OCI-LY3 (cell line): ENCODE results near the gene RPS14.
"Not testable (repeated sequence)": the region's sequence is repeated elsewhere in the genome, so short reads cannot be mapped to it uniquely, and the experiment has no call there.

ENCODE experiments used
- H2AFZ ChIP-seq: fragments of 200-600, 300-600 bp; shearing (Covaris generic); 2 replicates; pipeline ENCODE4 v1.6.0; 2014; ENCODE audit warnings: antibody characterized with exemption, low read depth, low read length
- H3K27ac ChIP-seq: fragments of 200-600, 300-600 bp; sonication (generic); 2 replicates; pipeline ENCODE4 v1.5.1; 2014; ENCODE audit warnings: mild to moderate bottlenecking, low read length, moderate library complexity, mixed read lengths
- H3K27me3 ChIP-seq: fragments of 200-600, 300-600 bp; sonication (generic); 2 replicates; pipeline ENCODE4 v1.6.1; 2014; ENCODE audit warnings: low read depth, low read length, mixed read lengths
- H3K36me3 ChIP-seq: fragments of 200-600, 300-600 bp; sonication (generic); replicated peaks from 2 replicates; pipeline ENCODE3; 2014; ENCODE audit warnings: low read depth, low read length, mixed read lengths
- H3K4me1 ChIP-seq: fragments of 300-600, 200-600 bp; sonication (generic); 2 replicates; pipeline ENCODE4 v1.6.1; 2014; ENCODE audit warnings: low read length, mixed read lengths
- H3K4me2 ChIP-seq: fragments of 200-600, 300-600 bp; sonication (generic); 2 replicates; pipeline ENCODE4 v1.6.1; 2014; ENCODE audit warnings: low read length, mixed read lengths
- H3K4me3 ChIP-seq: fragments of 300-600, 200-600 bp; sonication (generic); 2 replicates; pipeline ENCODE4 v1.5.1; 2014; ENCODE audit warnings: antibody characterized with exemption, mild to moderate bottlenecking, low read length, moderate library complexity
- H3K79me2 ChIP-seq: fragments of 300-600, 200-600 bp; shearing (Covaris generic); 2 replicates; pipeline ENCODE4 v1.6.1; 2014; ENCODE audit warnings: mild to moderate bottlenecking, low read length, mixed read lengths
- H3K9ac ChIP-seq: fragments of 300-600, 200-600 bp; shearing (Covaris generic); 2 replicates; pipeline ENCODE4 v1.6.0; 2014; ENCODE audit warnings: mild to moderate bottlenecking, low read length, moderate library complexity
- H3K9me3 ChIP-seq: fragments of 200-600, 300-600 bp; shearing (Covaris generic); 2 replicates; pipeline ENCODE4 v1.6.1; 2014; ENCODE audit warnings: low read length, mixed read lengths; ENCODE audit not compliant: insufficient read depth
- H4K20me1 ChIP-seq: fragments of 200-600, 300-600 bp; sonication (generic); 2 replicates; pipeline ENCODE4 v1.6.1; 2016; ENCODE audit warnings: low read length, mixed read lengths; ENCODE audit not compliant: insufficient read depth
- CTCF ChIP-seq: fragments of 200-600, 300-600 bp; sonication (generic); IDR thresholded peaks from 2 replicates; pipeline ENCODE4 v1.5.1; 2014; ENCODE audit warnings: antibody characterized with exemption, low read length, low read depth
- EZH2phosphoT487 ChIP-seq: fragments of 200-600 bp; shearing (Covaris generic); IDR thresholded peaks from 2 replicates; pipeline ENCODE4 v1.6.1; 2018; ENCODE audit warnings: antibody characterized with exemption, mixed run types, low read depth

The RPS14 gene

DNA sequence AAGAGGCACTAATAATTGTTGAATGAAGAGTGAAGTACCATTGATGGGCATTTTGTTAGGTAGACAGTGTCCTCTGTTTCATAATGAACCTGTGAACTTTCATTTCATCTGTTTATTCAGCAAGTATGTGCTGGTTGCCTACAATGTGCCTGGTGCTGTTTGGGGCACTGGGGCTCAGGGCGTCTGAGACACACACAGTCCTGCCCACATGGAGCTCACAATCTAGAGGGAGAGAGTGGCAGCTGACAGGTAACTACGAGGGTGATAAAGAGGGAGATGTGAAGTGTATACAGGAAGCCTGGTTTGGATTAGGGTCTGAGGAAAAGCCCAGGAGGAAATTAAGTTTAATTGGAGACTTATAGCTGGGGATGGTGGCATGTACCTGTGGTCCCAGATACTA, 29.9 kb upstream of the RPS14 start:
- no peak overlapping the region for H3K4me3 ChIP-seq
- H2AFZ ChIP-seq, result no peak overlapping the region
- no peak overlapping the region for H3K4me2 ChIP-seq
- no peaks in the 10 kb centered on the region for H3K9me3 ChIP-seq
- no peak for TF ChIP-seq EZH2phosphoT487
- TF ChIP-seq CTCF, result no peak
- no peak overlapping the region for H3K9ac ChIP-seq
- no peaks in the 10 kb centered on the region for H3K36me3 ChIP-seq
- H3K4me1 ChIP-seq, result no peaks in the 10 kb centered on the region
- H3K79me2 ChIP-seq, result no peaks in the 10 kb centered on the region
- H3K27ac ChIP-seq, result no peak overlapping the region
- H3K27me3 ChIP-seq, result no peaks in the 10 kb centered on the region
- H4K20me1 ChIP-seq, result no peaks in the 10 kb centered on the region

DNA sequence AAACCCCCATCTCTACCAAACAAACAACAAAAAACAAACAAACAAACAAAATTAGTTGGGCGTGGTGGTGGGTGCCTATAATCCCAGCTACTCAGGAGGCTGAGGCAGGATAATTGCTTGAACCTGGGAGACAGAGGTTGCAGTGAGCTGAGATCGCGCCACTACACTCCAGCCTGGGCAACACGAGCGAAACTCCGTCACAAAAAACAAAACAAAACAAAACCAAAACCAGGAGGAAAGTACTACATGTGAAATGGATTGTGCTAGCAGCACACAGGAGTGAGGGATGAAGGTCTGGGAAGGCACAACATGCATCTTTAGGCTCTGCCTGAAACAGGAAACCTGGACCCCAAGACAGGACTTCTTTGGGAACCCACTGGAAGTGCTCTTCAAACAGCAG, 27.0 kb upstream of the RPS14 start:
- H3K27ac ChIP-seq, H3K9ac ChIP-seq, H3K9me3 ChIP-seq, H3K27me3 ChIP-seq, H3K4me3 ChIP-seq, H3K79me2 ChIP-seq, H2AFZ ChIP-seq, H4K20me1 ChIP-seq, H3K36me3 ChIP-seq, H3K4me1 ChIP-seq, H3K4me2 ChIP-seq: not testable (repeated sequence)

- no peaks in the 10 kb centered on the region for H3K36me3 ChIP-seq
- TF ChIP-seq CTCF, result no peak
- no peak for TF ChIP-seq EZH2phosphoT487
- no peaks in the 10 kb centered on the region for H3K9me3 ChIP-seq
- no peak overlapping the region for H3K27ac ChIP-seq
- H3K4me2 ChIP-seq, result no peak overlapping the region
- H2AFZ ChIP-seq, result no peak overlapping the region
- no peak overlapping the region for H3K9ac ChIP-seq
- H3K4me3 ChIP-seq, result no peak overlapping the region
- H3K4me1 ChIP-seq, result no peaks in the 10 kb centered on the region
- H3K27me3 ChIP-seq, result no peaks in the 10 kb centered on the region
- no peaks in the 10 kb centered on the region for H4K20me1 ChIP-seq
- H3K79me2 ChIP-seq, result no peaks in the 10 kb centered on the region
Measured at GRCh38 chr5:150473673-150474358, 24.3 kb upstream of the RPS14 start.

GRCh38 chr5:150469718-150470469, 20.4 kb upstream of the RPS14 start:
- Histone ChIP-seq H3K79me2 (no peaks in the 10 kb centered on the region), H3K27me3 (no peaks in the 10 kb centered on the region), H4K20me1 (no peaks in the 10 kb centered on the region), H3K9ac (no peak overlapping the region), H3K4me2 (no peak overlapping the region), H3K9me3 (no peaks in the 10 kb centered on the region), H3K27ac (no peak overlapping the region), H3K4me1 (no peaks in the 10 kb centered on the region), H2AFZ (no peak overlapping the region), H3K4me3 (no peak overlapping the region), H3K36me3 (no peaks in the 10 kb centered on the region)
- TF ChIP-seq EZH2phosphoT487, result no peak
- no peak for TF ChIP-seq CTCF
